Keratinocyte (primary cell): ENCODE data around the gene RHBDD1. TPM values are rescaled to one million over a fixed set of nuclear protein-coding genes. Genes with fewer than 3 reads are reported as not detected.

Experiments used
- DNase-seq: peaks from one replicate; pipeline ENCODE4 v3.0.0-alpha.2; 2011; ENCODE audit warnings: low read depth, missing footprints, low spot score
- FAIRE-seq: peaks from 2 replicates; lab custom pipeline; 2011; peaks lifted over from hg19 to GRCh38; lab: Jason Lieb, UNC
- H2AFZ ChIP-seq: 2 replicates; pipeline ENCODE4 v1.6.0; 2012; ENCODE audit warnings: low read length, control low read depth, inconsistent platforms; ENCODE audit not compliant: control insufficient read depth
- H3K27ac ChIP-seq: 2 replicates; pipeline ENCODE4 v1.5.1; 2011; ENCODE audit warnings: low read length; ENCODE audit not compliant: control insufficient read depth, insufficient read depth
- H3K27me3 ChIP-seq: 3 replicates; pipeline ENCODE4 v1.6.0; 2011; ENCODE audit warnings: low read length; ENCODE audit not compliant: control insufficient read depth, insufficient read depth; ENCODE audit errors: extremely low read depth
- H3K36me3 ChIP-seq, 2 experiments: 2 replicates in 1 of 2; 3 replicates in 1 of 2; pipeline ENCODE4 v1.5.1; 2011; ENCODE audit warnings: low read length in 2 of 2, mild to moderate bottlenecking in 1 of 2; ENCODE audit not compliant: control insufficient read depth in 2 of 2, insufficient read depth in 2 of 2; ENCODE audit errors: extremely low read depth in 1 of 2
- H3K4me1 ChIP-seq: 3 replicates; pipeline ENCODE4 v1.5.1; 2011; ENCODE audit warnings: low read length; ENCODE audit not compliant: control insufficient read depth, insufficient read depth; ENCODE audit errors: extremely low read depth
- H3K4me2 ChIP-seq: 3 replicates; pipeline ENCODE4 v1.6.0; 2011; ENCODE audit warnings: low read depth, low read length; ENCODE audit not compliant: control insufficient read depth, insufficient read depth; ENCODE audit errors: extremely low read depth
- H3K4me3 ChIP-seq, 3 experiments: fragments of 200-600 bp in 1 of 3; sonication (generic) in 1 of 3; 2 replicates in 2 of 3; 3 replicates in 1 of 3; pipeline ENCODE4 v1.5.1; 2011 to 2016; ENCODE audit warnings: low read length in 3 of 3, mild to moderate bottlenecking in 3 of 3, control low read depth in 2 of 3, inconsistent platforms in 1 of 3, low read depth in 1 of 3, mixed read lengths in 1 of 3, mixed run types in 1 of 3, moderate library complexity in 1 of 3; ENCODE audit not compliant: control insufficient read depth in 2 of 3, insufficient read depth in 2 of 3; ENCODE audit errors: extremely low read depth in 1 of 3
- H3K79me2 ChIP-seq: 2 replicates; pipeline ENCODE4 v1.6.0; 2012; ENCODE audit warnings: low read length; ENCODE audit not compliant: control insufficient read depth, insufficient read depth
- H3K9ac ChIP-seq: 3 replicates; pipeline ENCODE4 v1.6.0; 2011; ENCODE audit warnings: low read length; ENCODE audit not compliant: control insufficient read depth, insufficient read depth; ENCODE audit errors: extremely low read depth
- H3K9me1 ChIP-seq: 3 replicates; pipeline ENCODE4 v1.6.0; 2011; ENCODE audit warnings: low read length; ENCODE audit not compliant: control insufficient read depth, insufficient read depth; ENCODE audit errors: extremely low read depth
- H3K9me3 ChIP-seq: 2 replicates; pipeline ENCODE4 v1.5.1; 2012; ENCODE audit warnings: low read depth, low read length; ENCODE audit not compliant: control insufficient read depth
- H4K20me1 ChIP-seq: 3 replicates; pipeline ENCODE4 v1.6.0; 2011; ENCODE audit warnings: low read length; ENCODE audit not compliant: control insufficient read depth, insufficient read depth; ENCODE audit errors: extremely low read depth
- CTCF ChIP-seq, 3 experiments: IDR thresholded peaks in 1 of 3; conservative IDR thresholded peaks in 1 of 3; optimal IDR thresholded peaks in 1 of 3; 2 replicates in 2 of 3; 3 replicates in 1 of 3; pipeline versions ENCODE3 to v1.5.1; 2011; ENCODE audit warnings: low read length in 3 of 3, mild to moderate bottlenecking in 3 of 3, moderate library complexity in 2 of 3, control low read depth in 1 of 3, inconsistent platforms in 1 of 3; ENCODE audit not compliant: insufficient read depth in 2 of 3; ENCODE audit errors: extremely low read depth in 1 of 3
- EZH2 ChIP-seq: IDR thresholded peaks from one replicate; pipeline ENCODE4 v1.6.1; 2012; ENCODE audit warnings: inconsistent platforms, mild to moderate bottlenecking, low read length, moderate library complexity
- dilution Hi-C: fragments of 300-500 bp; cut with MboI; formaldehyde crosslinking; loops from one replicate; pipeline ENCODE4 v1.7.0; 2020; ENCODE audit warnings: low sequenced_read_pairs; ENCODE audit not compliant: extremely low pct_ligation_motif_present
- polyA plus RNA-seq, 5 experiments: library from polyadenylated mRNA; depleted of rRNA in 3 of 5; stranded (reverse) in 3 of 5; stranded (forward) in 1 of 5; unstranded in 1 of 5; fragments of >200 nt; gene quantifications; 1 replicate in 1 of 5; 2 replicates in 3 of 5; 3 replicates in 1 of 5; pipeline versions ENCODE4 v1.2.1 to v1.2.3, GENCODE V29; 2011 to 2012; ENCODE audit warnings: missing spikeins in 2 of 5, low read depth in 1 of 5, low replicate concordance in 1 of 5

Gene RHBDD1
- polyA plus RNA-seq, 1 donor (not counting 4 experiments of a cell fraction or from before 2014, with no cell fraction given), result 27.8 TPM

GRCh38 chr2:226845386-226846116, 9.7 kb downstream of the RHBDD1 start:
- Histone ChIP-seq H3K36me3 (no peaks in the 10 kb centered on the region), H3K27ac (no peak overlapping the region), H4K20me1 (no peaks in the 10 kb centered on the region), H2AFZ (no peak overlapping the region), H3K9me1 (no peaks in the 10 kb centered on the region), H3K9ac (no peak overlapping the region), H3K79me2 (peaks cover 3% of the 10 kb centered on the region), H3K27me3 (no peaks in the 10 kb centered on the region), H3K9me3 (no peaks in the 10 kb centered on the region), H3K4me2 (no peak overlapping the region), H3K4me1 (no peaks in the 10 kb centered on the region), H3K4me3 (no peak overlapping the region)
- FAIRE-seq (no peak), DNase-seq (no peak)
- dilution Hi-C loops, result no loop called here
- no peak for TF ChIP-seq EZH2
- no peak for TF ChIP-seq CTCF (optimal IDR thresholded peaks at IDR 0.05 in 1 of 3, IDR thresholded peaks at IDR 0.05 in 1 of 3, conservative IDR thresholded peaks at IDR 0.05 in 1 of 3; ENCODE audit: extremely low read depth in 1 of 3, insufficient read depth in 2 of 3, low read length in 3 of 3)

- DNase-seq (no peak), FAIRE-seq (no peak)
- H3K4me1 ChIP-seq, result no peaks in the 10 kb centered on the region
- no peak overlapping the region for H3K4me2 ChIP-seq
- dilution Hi-C loops, result no loop called here
- TF ChIP-seq EZH2 (no peak), CTCF (optimal IDR thresholded peaks at IDR 0.05 in 1 of 3, IDR thresholded peaks at IDR 0.05 in 1 of 3, conservative IDR thresholded peaks at IDR 0.05 in 1 of 3; ENCODE audit: extremely low read depth in 1 of 3, insufficient read depth in 2 of 3, low read length in 3 of 3) (no peak)
- no peaks in the 10 kb centered on the region for H3K27me3 ChIP-seq
- H3K27ac ChIP-seq, result no peak overlapping the region
- no peak overlapping the region for H2AFZ ChIP-seq
- no peaks in the 10 kb centered on the region for H3K79me2 ChIP-seq
- H3K9ac ChIP-seq, result no peak overlapping the region
- H3K36me3 ChIP-seq, result no peaks in the 10 kb centered on the region
- H3K9me3 ChIP-seq, result no peaks in the 10 kb centered on the region
- no peaks in the 10 kb centered on the region for H3K9me1 ChIP-seq
- no peaks in the 10 kb centered on the region for H4K20me1 ChIP-seq
- no peak overlapping the region for H3K4me3 ChIP-seq
Observed at GRCh38 chr2:226847090-226847489, 11.2 kb downstream of the RHBDD1 start.
